ENCODE data around the gene SEC22B.
"Not testable (repeated sequence)": the region's sequence is repeated elsewhere in the genome, so short reads cannot be mapped to it uniquely, and the experiment has no call there.

DNA sequence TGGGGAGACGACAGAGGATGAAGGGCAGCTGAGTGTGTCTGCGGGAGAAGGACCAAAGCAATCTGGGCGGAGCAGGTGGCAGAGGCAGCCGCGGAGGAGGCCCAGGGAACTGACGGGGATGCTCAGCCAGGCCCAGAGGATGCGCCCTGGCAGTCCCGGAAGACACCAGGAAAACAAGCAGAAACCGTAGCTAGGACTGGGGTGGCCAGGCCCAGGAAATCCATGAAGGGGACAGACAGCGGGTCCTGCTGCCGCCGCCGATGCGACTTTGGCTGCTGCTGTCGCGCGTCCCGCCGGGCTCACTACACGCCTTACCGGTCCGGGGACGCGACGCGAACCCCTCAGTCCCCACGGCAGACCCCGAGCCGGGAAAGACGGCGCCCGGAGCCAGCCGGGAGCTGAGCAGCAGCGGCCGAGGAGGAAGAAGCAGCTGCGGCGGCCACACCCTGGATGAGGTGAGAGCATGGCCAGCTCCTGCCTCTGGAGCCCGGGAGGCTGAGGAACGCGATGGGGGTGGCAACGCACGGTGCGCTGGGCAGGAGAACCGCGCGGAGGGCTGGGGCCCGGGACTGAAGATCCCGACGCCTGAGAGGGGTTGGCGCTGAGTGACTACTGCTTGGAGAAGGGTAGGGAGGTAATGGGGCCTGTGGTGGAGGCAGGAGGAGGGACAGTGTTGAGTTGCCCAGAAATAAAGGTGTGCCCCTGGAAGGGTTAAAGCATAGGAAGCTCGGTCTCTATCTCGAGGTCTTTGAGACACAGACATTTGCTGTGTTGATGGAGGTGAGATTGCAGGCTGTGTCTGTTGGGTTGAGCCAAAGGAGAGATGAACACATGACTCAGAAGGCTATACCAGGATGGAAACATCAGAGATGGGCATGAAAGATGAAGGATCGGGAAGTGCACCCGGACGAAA, 20.8 kb upstream of the SEC22B start:
- not testable (repeated sequence) for TF ChIP-seq POLR2A (IDR thresholded peaks at IDR 0.05; ENCODE audit: extremely low read depth, insufficient read length)
- TF ChIP-seq, protein P1, sequence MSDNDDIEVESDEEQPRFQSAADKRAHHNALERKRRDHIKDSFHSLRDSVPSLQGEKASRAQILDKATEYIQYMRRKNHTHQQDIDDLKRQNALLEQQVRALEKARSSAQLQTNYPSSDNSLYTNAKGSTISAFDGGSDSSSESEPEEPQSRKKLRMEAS (IDR thresholded peaks at IDR 0.05; ENCODE audit: low read depth, low read length) = not testable (repeated sequence)
